Fibroblast of villous mesenchyme (primary cell): ENCODE results near the gene NOD2. TPM values are rescaled to one million over a fixed set of nuclear protein-coding genes. Genes with fewer than 3 reads are reported as not detected.

ENCODE experiments used
- DNase-seq: peaks from one replicate; pipeline ENCODE4 v3.0.0-alpha.2; 2010; ENCODE audit warnings: low read depth
- H3K4me3 ChIP-seq: 2 replicates; pipeline ENCODE4 v1.5.1; 2011; ENCODE audit warnings: low read depth, mild to moderate bottlenecking, low read length
- total RNA-seq: library from RNA; depleted of rRNA; stranded (reverse); fragments of >200 nt; gene quantifications from 2 replicates; pipeline ENCODE4 v1.2.3, GENCODE V29; 2012
- TF ChIP-seq, protein P1 (sequence below): IDR thresholded peaks from 2 replicates; pipeline ENCODE4 v1.5.1; 2012; ENCODE audit warnings: low read depth, mild to moderate bottlenecking, low read length; ENCODE audit not compliant: insufficient read depth

NOD2 gene
- total RNA-seq, 1 donor = not detected

DNA sequence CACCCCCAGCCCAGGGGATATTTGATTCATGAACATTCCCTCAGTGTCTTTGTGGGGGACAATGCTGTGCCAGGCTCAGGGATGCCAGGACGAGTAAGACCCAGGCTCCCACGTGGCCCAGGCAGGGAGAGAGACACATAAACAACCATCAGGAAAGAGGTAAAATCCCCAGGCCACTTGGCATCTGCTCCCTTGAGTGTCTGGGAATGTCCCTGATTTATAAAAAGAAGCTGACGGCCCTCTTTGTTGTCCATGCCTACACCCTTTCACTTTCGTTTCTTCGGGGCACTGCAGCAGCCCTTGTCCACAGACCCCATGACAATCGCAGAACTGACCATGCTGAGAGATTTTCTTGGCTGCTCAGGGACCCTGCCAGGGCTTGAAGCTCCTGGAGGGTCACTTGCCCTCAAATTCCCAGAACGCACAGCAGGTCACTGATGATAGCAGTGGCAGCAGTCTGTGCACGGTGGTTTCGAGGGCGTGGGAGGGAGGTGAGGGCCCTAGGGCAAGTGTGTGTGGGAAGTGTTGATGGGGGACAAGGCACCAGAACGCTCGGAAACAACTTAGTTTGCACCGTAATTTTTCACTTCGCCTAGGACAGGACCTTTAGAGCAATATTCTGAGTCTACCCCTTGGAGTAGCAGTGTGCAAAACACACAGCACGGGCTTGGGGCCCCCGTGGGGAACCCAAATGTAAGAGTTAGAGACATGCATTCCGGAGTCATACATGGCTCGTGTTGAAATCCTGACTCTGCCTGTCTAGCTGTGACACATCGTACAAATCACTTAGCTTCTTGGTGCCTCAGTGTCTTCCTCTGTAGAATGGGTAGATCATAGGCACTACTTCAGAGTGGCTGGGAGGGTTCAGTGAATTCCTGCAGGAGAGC, 4.7 kb downstream of the NOD2 start:
- peak; percentile 76 for DNase-seq
- TF ChIP-seq, protein P1, sequence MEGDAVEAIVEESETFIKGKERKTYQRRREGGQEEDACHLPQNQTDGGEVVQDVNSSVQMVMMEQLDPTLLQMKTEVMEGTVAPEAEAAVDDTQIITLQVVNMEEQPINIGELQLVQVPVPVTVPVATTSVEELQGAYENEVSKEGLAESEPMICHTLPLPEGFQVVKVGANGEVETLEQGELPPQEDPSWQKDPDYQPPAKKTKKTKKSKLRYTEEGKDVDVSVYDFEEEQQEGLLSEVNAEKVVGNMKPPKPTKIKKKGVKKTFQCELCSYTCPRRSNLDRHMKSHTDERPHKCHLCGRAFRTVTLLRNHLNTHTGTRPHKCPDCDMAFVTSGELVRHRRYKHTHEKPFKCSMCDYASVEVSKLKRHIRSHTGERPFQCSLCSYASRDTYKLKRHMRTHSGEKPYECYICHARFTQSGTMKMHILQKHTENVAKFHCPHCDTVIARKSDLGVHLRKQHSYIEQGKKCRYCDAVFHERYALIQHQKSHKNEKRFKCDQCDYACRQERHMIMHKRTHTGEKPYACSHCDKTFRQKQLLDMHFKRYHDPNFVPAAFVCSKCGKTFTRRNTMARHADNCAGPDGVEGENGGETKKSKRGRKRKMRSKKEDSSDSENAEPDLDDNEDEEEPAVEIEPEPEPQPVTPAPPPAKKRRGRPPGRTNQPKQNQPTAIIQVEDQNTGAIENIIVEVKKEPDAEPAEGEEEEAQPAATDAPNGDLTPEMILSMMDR = no peak
- peak overlapping the region; percentile 52 for H3K4me3 ChIP-seq

DNA sequence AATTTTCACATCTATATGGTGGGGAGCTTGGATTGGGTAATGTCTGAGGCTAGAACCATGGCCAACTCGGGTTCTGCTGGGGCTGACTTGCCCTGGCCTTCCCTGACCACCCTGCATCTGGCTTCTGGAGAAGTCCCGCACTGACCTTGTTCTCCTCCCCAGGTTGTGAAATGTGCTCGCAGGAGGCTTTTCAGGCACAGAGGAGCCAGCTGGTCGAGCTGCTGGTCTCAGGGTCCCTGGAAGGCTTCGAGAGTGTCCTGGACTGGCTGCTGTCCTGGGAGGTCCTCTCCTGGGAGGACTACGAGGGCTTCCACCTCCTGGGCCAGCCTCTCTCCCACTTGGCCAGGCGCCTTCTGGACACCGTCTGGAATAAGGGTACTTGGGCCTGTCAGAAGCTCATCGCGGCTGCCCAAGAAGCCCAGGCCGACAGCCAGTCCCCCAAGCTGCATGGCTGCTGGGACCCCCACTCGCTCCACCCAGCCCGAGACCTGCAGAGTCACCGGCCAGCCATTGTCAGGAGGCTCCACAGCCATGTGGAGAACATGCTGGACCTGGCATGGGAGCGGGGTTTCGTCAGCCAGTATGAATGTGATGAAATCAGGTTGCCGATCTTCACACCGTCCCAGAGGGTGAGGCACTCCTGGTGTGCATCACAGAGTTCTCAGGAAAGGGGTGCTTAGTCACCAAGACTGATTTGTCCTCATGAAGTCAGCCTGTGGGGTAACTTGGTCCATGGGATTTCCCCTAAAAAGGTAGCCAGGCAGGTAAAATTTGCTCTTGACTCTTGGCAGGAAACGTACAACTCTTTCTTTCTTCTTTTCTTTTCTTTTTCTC, 6.1 kb downstream of the NOD2 start:
- no peak overlapping the region for H3K4me3 ChIP-seq
- peak; percentile 34 for DNase-seq
- TF ChIP-seq, protein P1 = no peak

DNA sequence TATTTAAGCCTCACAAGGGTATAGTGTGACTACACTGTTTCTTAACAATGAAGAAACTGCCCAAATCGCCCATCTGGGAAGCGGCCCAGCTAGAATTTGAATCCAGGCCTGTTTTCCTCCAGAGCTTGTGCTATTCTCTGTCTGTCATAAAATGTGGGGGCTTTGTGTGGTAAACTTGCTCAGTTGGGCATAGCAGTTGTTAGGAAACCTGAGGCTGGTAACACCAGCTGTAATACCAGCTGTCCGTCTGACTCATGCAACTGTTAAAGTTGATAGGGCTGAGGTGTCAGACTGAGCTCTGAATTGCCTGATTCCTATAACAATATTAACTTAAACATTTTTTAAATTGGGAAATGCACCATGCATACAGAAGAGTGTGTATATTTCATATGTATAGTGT, 9.3 kb downstream of the NOD2 start:
- DNase-seq = no peak
- H3K4me3 ChIP-seq = no peak overlapping the region
- TF ChIP-seq, protein P1 = no peak

DNA sequence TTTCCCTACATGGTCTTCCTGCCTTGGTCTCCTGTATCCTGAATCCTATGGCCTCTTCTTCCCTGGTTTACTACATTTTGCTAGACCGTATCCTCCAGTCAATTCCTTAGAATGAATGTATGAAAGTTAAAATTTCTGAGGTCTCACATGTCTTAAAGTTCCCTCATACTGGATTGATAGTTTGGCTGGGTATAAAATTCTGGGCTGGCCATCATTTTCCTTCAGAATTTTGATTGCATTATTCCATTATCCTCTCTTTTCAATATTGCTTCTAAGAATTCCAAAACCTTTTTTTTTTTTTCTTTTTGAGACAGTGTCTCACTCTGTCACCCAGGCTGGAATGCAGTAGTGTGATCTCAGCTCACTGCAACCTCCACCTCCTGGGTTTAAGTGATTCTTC, 10.8 kb downstream of the NOD2 start:
- TF ChIP-seq, protein P1 = no peak
- DNase-seq = no peak
- H3K4me3 ChIP-seq = no peak overlapping the region

DNA sequence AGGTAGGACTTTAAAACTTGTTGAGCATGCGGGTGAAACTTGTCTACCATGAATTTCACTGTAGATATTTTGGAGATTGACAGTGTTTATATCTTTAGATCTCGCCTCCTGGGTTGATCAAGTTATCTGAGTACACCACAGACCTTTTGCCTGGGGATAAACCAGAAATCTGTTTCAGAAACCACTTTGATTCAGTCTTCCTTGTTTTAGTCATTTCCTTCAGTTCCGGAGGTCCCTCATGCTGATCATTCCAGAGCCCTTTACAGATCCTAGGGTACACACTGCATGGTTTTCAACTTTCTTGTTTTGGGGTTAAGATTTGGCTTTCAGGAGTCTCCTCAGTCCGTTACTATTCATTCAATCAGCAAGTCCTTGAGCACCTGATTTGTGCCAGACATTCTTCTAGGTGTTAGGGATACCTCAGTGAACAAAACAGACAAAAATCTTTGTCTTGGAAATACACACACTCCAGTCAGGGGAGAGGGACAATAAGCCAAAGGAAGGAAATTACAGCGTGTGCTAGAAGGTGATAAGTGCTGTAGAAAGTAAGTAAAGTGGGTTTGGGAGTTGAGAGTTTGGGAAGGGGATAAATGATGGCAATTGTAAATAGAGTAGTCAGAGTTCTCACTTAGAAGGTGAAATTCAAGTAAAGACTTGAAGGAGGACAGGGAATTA, 12.2 kb downstream of the NOD2 start:
- no peak overlapping the region for H3K4me3 ChIP-seq
- no peak for DNase-seq
- TF ChIP-seq, protein P1 = no peak

DNA sequence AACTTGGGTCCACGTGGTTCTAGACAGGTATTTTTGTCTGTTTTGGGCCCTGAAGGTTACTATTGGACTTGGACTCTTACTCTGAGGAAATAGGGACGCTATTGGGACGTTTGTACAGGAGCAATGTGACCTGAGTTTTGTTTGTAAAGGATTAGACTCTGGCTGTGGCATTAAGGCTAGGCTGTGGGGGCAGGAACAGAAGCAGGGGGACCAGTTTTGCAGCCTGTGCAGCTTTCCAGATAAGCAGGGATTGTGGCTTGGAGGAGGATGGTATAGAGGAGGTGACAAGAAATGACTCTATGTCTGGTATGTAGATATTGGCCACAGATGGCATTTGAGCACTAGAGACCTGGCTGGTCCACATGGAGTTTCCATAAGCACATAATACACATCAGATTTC, 12.8 kb downstream of the NOD2 start:
- TF ChIP-seq, protein P1 = no peak
- H3K4me3 ChIP-seq = no peak overlapping the region
- DNase-seq = no peak
